HG03558 (cell line): ENCODE measurements around the gene PGM2L1.
A peak's percentile ranks its signal among the peaks of the same experiment; 100 is the strongest.
"Not testable (repeated sequence)": the region's sequence is repeated elsewhere in the genome, so short reads cannot be mapped to it uniquely, and the experiment has no call there.

Experiments used
- ATAC-seq: cut with Tn5 transposase; IDR thresholded peaks from one replicate; pipeline ENCODE4 v1.9.1; 2021; ENCODE audit warnings: moderate number of reproducible peaks; ENCODE audit not compliant: unreplicated experiment; ENCODE audit errors: extremely low read depth

The PGM2L1 gene

DNA sequence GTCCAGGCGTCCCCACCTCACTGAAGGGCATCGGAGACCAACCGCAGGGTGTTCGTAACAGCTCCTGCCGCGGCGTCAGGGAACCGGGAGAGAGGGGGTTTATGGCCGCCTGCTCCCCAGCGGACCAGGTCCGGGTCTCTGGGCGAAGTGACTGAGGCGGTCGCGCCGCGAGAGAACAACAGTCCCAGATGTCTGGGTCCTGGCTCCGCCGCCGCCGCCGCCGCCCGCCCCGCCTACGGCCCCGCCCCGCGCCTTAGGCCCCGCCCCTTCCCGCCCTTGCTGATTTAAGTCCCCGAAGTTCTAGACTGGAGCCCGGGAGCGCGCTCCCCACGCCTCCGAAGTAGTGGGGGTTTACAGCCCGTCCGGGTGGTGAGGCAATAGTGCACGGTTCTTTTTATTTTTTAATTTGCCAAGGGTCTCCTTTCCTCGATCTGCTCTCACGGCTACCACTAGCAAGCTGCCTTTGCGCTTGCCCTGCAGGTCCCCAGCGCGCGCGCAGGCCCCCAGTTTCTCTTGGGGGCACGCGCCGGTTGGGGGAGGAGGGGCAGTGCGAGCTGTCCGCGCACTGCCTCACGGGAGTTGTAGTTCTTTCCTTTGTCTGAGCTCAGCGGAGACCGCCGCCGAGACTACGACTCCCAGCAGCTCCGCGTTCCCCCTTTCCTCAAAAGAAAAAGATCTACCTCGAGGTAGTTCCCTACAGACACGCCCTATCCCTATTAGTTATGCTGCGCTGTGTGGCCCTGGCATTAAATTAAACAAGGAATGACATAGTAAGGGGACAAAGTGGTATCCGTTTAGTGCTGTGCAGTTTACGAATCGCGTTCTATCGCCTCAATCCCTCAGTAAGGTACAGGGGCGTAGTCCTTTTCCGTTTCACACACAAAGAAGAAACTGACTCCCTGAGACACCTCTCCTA is at the start of gene PGM2L1:
PGM2L1 (minus strand) TSS at position 190 of the 916 bp plus-strand sequence. CDS start 272 bp downstream, outside the sequence.
- ATAC-seq, result peak; percentile 83

DNA sequence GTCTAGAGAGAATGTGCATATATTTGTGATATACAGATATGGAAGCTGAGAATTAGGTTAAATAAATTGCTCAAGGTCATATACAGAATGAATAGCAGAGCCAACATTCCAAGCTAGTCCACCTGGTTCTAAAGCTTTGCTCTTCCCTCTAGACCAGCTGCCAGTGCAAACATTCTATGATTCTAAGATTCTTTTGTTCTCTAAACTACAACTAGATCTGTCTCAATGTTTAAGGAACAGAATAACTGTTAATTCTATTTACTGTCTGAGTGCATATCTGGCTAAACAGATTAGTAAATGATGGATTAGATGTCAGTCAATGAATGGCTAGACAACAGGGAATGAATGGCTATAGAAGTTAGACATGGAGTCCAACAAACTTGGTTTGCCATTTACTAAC is 49.5 kb upstream of the PGM2L1 start:
- no peak for ATAC-seq

DNA sequence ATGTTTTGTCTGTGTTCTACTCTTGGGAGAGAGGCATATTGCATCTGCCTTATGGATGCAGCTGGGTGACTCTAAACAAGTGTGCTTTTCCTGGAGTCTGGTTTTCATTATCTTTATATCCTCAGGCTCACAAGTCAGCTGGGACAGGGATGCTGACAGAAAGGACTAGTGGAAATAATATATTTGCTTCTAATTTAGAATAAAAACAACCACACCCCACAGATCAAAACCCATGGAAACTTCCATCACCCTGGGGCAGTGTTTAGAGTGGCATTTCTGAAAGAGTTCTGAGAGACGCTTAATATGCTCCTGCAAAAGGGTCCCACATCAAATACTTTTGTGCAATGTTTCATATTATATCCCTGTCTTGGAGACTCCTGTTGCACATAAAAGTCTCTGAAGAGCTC is 48.3 kb upstream of the PGM2L1 start:
- ATAC-seq, result no peak

DNA sequence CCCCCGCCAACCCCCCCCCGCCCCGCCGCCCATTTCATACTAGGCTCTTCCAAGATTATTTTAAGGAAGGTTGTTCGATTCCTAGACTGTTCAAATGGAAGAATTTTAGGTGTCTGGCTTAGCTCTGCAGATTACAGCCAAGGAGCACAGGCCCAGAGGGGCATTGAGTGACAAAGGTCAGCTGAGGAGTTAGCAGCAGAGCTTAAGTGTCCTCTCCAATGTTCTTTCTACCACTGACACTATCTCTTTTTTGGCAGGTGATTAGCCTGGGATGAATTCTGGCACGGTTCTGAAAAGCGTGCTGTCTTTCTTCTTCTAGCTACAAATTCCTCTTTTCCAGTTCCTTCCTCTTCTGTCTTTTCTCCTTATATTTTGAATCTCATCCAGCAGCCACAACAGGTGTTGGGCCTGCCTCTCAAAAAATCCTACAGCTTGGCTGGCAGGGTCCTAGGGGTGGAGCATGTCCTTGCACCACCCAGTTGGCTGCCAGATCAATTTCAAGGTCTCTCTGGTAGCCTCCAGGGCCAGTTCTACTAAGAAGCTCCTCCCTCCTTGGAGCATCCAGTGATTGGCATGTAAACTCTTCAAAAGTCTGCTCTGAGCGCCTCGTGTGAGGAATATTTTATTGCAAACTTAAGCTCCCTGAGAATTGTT is 46.1 kb upstream of the PGM2L1 start:
- no peak for ATAC-seq

DNA sequence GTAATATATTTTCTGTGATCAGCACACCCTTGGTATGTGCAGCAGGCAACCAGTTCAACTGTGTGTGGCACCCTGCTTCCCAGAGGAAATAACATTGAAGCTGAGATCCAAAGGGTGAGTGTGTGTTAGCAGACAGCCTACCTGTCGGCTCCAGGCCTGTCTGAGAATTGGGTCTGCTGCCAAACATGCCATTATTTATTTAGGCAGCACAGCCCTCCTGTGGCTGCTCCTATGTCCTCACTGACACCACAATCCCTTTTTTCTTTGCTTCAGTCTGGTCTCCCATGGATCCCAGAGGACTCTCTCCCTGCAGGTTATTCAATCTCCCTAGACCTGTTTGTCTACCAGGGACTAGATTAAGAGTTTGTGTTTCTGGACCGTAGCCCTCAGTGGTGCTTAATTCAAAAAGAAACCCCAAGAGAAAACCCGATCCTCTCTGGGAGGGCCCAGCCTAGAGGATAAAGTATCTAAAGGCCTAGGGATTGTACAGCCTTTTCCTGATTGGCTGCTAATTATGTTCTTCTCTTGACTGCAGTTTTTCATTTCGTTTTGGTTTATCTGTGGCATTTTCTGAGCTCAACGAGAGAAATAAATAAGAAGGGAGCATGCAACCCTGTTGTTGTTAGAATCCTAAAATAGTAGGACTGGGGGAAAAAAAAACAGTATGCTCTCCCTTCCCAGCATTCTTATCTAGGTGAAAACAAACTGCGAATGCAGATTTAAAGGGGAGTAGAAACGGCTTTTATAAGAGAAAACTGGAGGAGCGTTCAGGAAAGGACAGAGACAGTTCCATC is 45.0 kb upstream of the PGM2L1 start:
- ATAC-seq, result no peak

DNA sequence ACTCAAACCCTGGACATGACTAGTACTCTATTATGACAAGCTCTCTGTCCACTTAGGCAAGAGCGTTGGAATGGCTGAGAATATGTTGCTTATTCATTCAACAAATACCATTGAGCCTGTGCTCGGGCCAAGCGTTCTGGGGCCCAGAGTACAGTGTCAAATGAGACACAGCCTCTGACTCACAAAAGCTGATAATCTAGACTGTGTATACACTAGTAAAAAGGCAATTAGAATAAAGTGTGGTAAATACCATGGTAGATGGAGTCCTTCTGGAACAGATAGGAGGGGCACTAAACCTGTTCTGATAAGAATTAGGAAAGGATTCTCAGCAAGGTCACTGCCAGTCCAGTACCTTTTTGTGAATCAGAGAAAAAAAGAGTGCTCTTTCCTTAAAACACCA is 44.4 kb upstream of the PGM2L1 start:
- no peak for ATAC-seq

DNA sequence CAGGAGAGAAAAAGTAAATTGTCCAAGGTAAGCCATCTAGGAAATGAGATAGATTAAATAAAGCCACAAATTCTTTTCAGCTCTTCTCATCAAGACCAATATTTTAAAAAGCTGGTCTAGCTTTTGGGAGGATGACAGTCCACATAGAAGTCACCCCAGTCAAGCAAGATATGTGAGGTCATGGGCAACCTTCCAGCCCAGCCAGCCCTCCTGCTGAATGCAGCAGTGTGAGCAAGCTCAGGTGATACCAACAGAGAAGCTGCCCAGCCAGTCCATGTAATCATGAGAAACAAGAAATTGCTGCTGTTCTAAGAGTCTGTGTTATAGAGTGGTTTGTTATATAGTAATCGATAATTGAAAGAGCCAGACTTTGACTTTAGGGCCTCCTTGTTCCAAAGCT is 40.4 kb upstream of the PGM2L1 start:
- no peak for ATAC-seq

DNA sequence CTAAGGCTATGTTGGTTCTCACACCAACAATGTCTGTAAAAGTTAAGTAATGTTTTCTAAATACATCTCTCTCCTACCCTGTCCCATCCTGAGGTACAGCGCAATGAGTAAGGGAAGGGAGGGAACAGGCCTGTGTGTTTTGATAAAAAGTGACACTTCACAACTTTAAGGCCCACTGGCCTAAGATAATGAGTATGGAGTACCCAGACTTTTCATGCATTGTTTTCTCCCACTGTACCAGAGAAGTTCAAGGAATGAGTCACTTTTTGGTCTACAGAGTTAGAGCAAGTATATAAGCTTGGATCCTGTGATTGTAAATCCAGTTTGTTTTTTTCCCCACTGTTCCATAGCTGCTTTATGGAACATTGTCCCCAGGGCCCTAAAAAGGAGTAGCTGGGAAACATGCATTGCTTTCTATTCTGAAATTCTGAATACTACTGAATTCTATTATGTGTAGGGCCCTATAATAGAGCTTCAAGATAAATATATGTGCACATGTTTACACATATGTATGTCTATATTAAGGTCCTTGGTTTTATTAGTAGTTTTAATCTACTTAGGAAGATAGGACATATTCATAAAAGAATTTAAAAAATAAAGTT is 39.3 kb upstream of the PGM2L1 start:
- no peak for ATAC-seq

DNA sequence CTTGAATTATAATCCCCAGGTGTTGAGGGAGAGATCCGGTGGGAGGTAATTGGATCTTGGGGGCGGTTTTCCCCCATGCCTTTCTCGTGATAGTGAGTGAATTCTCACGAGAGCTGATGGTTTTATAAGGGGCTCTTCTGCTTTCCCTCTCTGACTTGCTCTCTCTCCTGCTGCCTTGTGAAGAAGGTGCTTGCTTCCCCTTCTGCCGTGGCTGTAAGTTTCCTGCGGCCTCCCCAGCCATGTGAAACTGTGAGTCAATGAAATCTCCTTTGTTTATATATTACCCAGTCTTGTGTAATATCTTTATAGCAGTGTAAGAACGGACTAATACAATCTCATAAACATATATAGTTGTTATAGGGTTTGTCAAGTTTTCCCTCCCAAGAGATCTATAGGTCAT is 36.3 kb upstream of the PGM2L1 start:
- no peak for ATAC-seq

DNA sequence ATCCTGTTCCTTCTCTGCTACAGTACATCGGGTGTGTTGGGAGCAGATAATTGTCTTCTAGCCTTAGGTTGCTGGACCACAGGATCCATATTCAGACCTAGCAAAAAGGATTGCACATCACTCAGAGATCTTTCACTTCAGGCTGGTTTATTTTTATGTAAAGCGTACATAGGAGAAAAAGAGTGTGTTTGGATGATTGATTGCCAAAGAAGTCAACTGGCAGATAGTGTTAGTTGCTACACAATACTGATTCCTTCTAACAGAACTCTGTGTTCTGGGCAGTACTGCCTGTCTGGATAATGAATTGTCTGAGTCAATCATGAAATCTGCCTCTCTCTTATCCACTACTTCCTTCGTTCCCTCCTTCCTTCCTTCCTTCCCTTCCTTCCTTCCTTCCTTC is 31.0 kb upstream of the PGM2L1 start:
- no peak for ATAC-seq

DNA sequence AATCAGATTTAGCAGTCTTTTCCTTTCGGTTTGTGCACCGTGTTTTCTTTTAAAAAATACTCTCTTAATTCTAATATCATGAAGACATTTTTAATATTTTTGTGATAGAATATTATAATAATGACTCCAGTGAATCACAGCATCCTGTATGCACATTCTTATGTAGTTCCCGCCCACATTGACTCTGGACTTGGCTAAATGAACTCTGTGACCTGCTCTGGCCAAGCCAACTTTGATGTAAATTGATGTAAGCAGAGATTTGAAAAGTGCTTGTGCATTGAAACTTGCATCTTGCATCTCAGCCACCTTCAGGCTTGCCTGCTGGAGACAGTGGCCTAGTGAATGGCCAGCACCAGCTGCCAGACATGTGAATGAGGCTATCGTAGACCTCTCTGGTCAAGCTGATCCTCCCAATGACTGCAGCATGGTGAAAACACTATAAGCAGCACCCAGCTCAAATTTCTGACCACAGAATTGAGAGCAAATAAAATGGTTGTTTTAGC is 29.2 kb upstream of the PGM2L1 start:
- no peak for ATAC-seq

DNA sequence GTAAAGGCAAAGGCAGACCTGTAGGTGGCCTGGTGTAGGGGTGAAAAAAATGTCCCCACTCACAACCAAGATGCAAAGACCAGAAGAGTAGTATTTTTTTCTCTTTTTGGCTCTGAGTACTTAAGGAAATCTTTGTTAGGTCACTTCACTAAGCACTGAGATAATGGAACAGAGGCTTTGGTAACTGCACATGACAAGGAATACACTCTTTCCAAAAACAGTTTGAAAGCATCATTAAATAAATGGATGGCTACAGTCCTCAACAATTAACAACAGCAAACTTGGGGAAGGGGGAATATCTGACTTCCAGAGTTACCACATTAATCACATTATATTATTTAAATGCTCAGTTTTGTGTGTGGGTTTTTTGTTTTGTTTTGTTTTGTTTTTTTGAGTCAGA is 26.9 kb upstream of the PGM2L1 start:
- no peak for ATAC-seq

DNA sequence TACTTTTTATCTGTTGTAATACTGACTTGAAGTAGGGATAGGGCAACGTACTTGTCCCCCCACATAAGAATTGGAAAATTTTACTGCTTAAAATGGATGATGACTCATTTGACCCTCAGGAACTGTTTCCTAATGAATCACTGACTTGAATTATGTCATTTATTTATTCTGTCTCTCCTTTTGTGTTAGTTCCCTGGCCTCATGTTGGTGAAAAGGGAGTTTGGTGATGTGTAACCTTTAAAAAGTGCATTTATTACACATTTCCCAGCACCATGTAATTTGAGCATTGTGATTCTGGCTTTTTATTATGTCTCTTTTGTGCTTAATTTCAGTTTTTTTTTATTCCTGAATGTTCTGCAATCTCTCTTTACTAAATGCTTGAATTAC is 20.3 kb upstream of the PGM2L1 start:
- ATAC-seq, result no peak

DNA sequence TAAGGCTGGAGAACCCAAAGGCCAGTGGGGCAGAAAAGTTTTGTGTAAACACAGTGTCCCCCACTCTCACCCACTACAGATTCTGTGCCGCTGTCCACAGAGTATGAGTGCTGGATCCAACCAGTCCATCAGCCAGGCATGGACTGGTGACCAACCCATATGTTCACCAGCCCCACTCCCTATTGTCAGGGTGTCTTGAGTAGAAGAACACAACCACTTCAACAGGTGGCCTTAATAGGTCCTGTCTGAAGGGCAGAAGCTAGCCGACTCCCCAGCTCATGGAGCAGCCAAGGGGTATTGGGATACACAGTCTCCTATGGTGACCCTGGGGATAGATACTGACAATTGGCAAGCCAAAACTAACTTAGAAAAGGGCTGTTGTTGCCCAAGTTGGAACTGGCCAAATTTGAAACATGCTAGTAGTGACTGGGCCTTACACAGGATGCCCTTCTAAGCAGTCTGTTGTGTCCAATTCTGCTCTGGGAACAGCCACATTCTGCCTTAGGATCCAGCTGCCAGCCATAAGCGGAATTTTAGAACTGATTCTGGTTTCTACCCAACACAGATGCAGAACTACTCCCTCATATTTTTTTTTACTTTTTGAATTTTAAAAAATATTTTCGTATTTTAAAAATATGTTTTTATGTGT is 19.8 kb upstream of the PGM2L1 start:
- no peak for ATAC-seq

DNA sequence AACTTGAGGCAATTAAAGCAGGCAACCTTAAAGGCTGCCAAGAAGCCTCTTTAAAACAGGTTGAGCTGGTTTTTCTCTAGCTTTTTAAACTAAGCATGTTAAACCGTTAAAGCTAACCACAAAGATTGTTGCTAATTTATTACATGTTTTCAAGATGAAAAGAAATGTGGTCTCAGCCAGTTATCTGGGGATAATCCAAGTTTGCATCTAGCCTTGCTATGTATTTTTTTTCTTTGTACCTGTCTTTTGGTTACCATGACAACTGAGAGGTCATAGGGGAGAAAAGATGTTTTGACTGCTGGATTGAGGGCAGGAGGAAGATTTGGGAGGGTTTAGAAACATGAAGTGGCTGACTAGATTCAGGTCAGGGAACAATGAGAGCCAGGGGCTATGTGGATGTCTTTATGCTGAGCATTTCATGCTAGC is 19.2 kb upstream of the PGM2L1 start:
- no peak for ATAC-seq

DNA sequence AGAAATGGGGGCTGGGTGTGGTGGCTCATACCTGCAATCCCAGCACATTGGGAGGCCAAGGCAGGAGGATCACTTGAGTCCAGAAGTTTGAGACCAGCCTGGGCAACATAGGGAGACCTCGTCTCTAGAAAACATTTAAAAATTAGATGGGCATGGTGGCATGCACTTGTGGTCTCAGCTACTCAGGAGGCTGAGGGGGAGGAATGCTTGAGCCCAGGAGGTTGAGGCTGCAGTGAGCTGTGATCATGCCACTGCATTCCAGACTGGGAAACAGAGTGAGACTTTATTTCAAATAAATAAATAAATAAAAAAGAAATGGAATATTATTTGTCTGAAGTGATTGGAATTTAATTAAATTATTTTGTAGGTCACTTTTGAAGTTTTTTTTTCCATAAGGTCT is 18.7 kb upstream of the PGM2L1 start:
- ATAC-seq, result not testable (repeated sequence)

DNA sequence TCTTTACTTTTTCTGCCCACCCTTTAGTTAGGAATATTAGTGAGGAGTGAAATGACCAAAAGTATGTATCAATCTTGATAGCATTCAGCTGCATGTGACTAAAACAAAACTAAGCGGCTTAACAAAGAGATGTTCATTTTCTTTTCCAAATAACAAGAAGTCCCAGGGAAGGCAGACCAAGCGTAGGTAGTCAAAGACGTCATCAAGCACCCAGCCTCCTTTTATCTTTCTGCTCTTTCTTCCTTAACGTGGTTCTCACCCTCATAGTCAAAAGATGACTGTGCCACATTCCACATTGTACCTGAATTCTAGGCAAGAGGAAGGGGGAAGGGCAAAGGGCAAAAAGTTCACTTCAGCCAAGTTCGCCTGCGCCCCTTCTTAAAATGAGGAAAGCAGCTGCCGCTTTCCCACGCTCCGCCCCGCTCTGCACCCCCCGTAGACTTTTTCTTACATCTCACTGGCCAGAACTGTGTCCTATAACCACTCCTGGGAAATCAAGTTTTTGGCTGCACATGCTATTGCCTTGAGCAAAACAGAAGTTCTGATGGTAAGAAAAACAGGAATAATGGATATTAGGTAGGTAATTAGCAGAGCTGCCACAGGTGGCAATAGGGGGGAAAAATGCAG is 14.6 kb upstream of the PGM2L1 start:
- ATAC-seq, result no peak

DNA sequence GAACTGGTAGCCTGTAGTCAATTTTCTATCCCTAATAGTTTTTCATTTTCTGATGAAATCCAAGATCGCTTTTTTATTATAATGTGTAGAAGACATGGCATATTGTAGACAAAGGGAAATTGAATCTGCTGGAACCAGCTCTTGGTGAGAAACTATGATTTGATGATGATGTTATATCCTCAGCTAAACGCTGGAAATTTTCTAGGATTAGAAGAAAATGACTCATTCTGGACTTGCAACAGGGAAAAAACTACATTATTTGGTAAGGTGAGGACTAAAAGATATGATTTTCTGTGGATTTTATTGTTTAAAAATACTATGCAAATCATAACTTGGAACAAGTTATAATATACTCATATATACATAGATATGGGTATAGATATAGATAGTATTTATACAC is 14.1 kb upstream of the PGM2L1 start:
- no peak for ATAC-seq

DNA sequence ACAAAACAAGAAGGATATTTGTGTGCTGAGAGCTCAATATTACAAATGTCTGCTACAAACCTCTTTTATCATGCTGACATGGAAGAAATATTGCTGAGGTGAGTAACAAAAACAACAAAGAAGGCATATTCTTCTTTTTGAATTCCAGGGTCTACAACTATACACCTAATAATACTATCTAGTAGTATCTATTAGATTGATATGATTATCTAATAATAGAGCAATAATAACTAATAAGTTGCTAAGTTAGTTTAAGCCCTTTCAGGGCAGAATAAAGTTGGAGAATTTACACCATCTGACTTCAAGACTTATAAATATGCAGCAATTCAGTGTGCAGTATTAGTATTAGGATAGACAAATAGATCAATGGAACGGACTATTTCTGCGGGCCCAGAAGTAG is 11.4 kb upstream of the PGM2L1 start:
- no peak for ATAC-seq
